Neutrophil (primary cell): ENCODE results near the gene ZNF846.
"Not testable (repeated sequence)": the region's sequence is repeated elsewhere in the genome, so short reads cannot be mapped to it uniquely, and the experiment has no call there.

Source experiments
- H3K27ac ChIP-seq: fragments of 200-600 bp; sonication (generic); 2 replicates; pipeline ENCODE4 v1.5.1; 2016; ENCODE audit warnings: mild to moderate bottlenecking, moderate library complexity
- H3K27me3 ChIP-seq: fragments of 200-600 bp; sonication (generic); 2 replicates; pipeline ENCODE4 v1.6.0; 2016; ENCODE audit warnings: mild to moderate bottlenecking
- H3K36me3 ChIP-seq: fragments of 200-600 bp; sonication (generic); 2 replicates; pipeline ENCODE4 v1.5.1; 2017
- H3K4me1 ChIP-seq, 2 experiments: fragments of 200-600 bp in 1 of 2; sonication (generic) in 1 of 2; 1 replicate in 1 of 2; 2 replicates in 1 of 2; pipeline versions ENCODE4 v1.5.1 to v1.6.1; 2013 to 2016; ENCODE audit warnings: low read depth in 1 of 2, low read length in 1 of 2, mild to moderate bottlenecking in 1 of 2, moderate library complexity in 1 of 2; ENCODE audit not compliant: control insufficient read depth in 1 of 2, insufficient read depth in 1 of 2
- H3K4me3 ChIP-seq, 2 experiments: fragments of 200-600 bp in 1 of 2; sonication (generic) in 1 of 2; 1 replicate in 1 of 2; 2 replicates in 1 of 2; pipeline ENCODE4 v1.5.1; 2013 to 2016; ENCODE audit warnings: low read depth in 1 of 2, low read length in 1 of 2, mild to moderate bottlenecking in 1 of 2, moderate library complexity in 1 of 2
- H3K9me3 ChIP-seq: fragments of 200-600 bp; sonication (generic); 2 replicates; pipeline ENCODE4 v1.5.1; 2016
- CTCF ChIP-seq: fragments of 200-600 bp; sonication (generic); IDR thresholded peaks from 2 replicates; pipeline ENCODE4 v1.5.1; 2016; ENCODE audit warnings: antibody characterized with exemption

Gene ZNF846

GRCh38 chr19:9786342-9786741 lies 17.8 kb upstream of the ZNF846 start:
- H3K27me3 ChIP-seq: no peaks in the 10 kb centered on the region
- H3K9me3 ChIP-seq: no peaks in the 10 kb centered on the region
- no peaks in the 10 kb centered on the region for H3K36me3 ChIP-seq
- H3K27ac ChIP-seq: peak overlapping the region; percentile 94
- H3K4me1 ChIP-seq: peaks cover 13% of the 10 kb centered on the region in 2 experiments
- peak overlapping the region; percentile 76 to 93 for H3K4me3 ChIP-seq
- TF ChIP-seq CTCF: no peak

GRCh38 chr19:9785367-9786331 lies 17.1 kb upstream of the ZNF846 start:
- Histone ChIP-seq H3K27ac (peak overlapping the region; percentile 94), H3K36me3 (no peaks in the 10 kb centered on the region), H3K4me1 (peaks cover 9 to 10% of the 10 kb centered on the region in 2 experiments), H3K27me3 (no peaks in the 10 kb centered on the region), H3K9me3 (no peaks in the 10 kb centered on the region), H3K4me3 (peak overlapping the region; percentile 76 to 93)
- peak; percentile 16 for TF ChIP-seq CTCF

GRCh38 chr19:9784163-9784496 lies 15.6 kb upstream of the ZNF846 start:
- not testable (repeated sequence) for H3K4me3 ChIP-seq, H3K27me3 ChIP-seq, H3K36me3 ChIP-seq, H3K9me3 ChIP-seq, H3K27ac ChIP-seq
- H3K4me1 ChIP-seq: peaks cover 9 to 10% of the 10 kb centered on the region in 2 experiments

- H3K4me3 ChIP-seq: no peak overlapping the region
- H3K4me1 ChIP-seq: peaks cover 9 to 10% of the 10 kb centered on the region in 2 experiments
- H3K27ac ChIP-seq: no peak overlapping the region
- no peak for TF ChIP-seq CTCF
- no peaks in the 10 kb centered on the region for H3K9me3 ChIP-seq
- H3K27me3 ChIP-seq: no peaks in the 10 kb centered on the region
- no peaks in the 10 kb centered on the region for H3K36me3 ChIP-seq
Observed at GRCh38 chr19:9782338-9782737, 13.8 kb upstream of the ZNF846 start.

GRCh38 chr19:9757544-9758501 lies 10.7 kb downstream of the ZNF846 start:
- Histone ChIP-seq H3K4me3 (no peak overlapping the region), H3K27ac (no peak overlapping the region), H3K9me3 (peaks cover 38% of the 10 kb centered on the region), H3K36me3 (no peaks in the 10 kb centered on the region), H3K27me3 (no peaks in the 10 kb centered on the region), H3K4me1 (no peaks in the 10 kb centered on the region)
- no peak for TF ChIP-seq CTCF
